H9 (cell line): Measurements from ENCODE around the gene PRH2. TPM values are rescaled to one million over a fixed set of nuclear protein-coding genes. Genes with fewer than 3 reads are reported as not detected.

Experiments
- DNase-seq: peaks from one replicate; pipeline ENCODE4 v3.0.0-alpha.2; 2017
- H2AFZ ChIP-seq: one replicate; pipeline ENCODE4 v1.6.1; 2013; ENCODE audit warnings: mild to moderate bottlenecking, low read length, control low read depth, moderate library complexity
- H2AK5ac ChIP-seq: 2 replicates; pipeline ENCODE4 v1.6.1; 2013; ENCODE audit warnings: low read length, control low read depth, mixed read lengths; ENCODE audit not compliant: insufficient read length
- H2BK120ac ChIP-seq: one replicate; pipeline ENCODE4 v1.6.1; 2013; ENCODE audit warnings: low read depth, mild to moderate bottlenecking, low read length, control low read depth, inconsistent platforms; ENCODE audit not compliant: poor library complexity, severe bottlenecking
- H2BK12ac ChIP-seq: 2 replicates; pipeline ENCODE4 v1.6.1; 2013; ENCODE audit warnings: low read length, control low read depth, mixed read lengths, low read depth; ENCODE audit not compliant: insufficient read length
- H2BK15ac ChIP-seq: 2 replicates; pipeline ENCODE4 v1.6.1; 2013; ENCODE audit warnings: low read depth, low read length, control low read depth
- H2BK20ac ChIP-seq: one replicate; pipeline ENCODE4 v1.6.1; 2013; ENCODE audit warnings: low read depth, mild to moderate bottlenecking, low read length, control low read depth, inconsistent platforms; ENCODE audit not compliant: poor library complexity, severe bottlenecking
- H2BK5ac ChIP-seq: 2 replicates; pipeline ENCODE4 v1.6.1; 2013; ENCODE audit warnings: low read length, control low read depth, mixed read lengths; ENCODE audit not compliant: insufficient read length
- H3K14ac ChIP-seq: 2 replicates; pipeline ENCODE4 v1.6.1; 2013; ENCODE audit warnings: low read length, control low read depth; ENCODE audit not compliant: insufficient read depth
- H3K18ac ChIP-seq: 2 replicates; pipeline ENCODE4 v1.6.1; 2013; ENCODE audit warnings: low read depth, mild to moderate bottlenecking, mixed read lengths, low read length, control low read depth; ENCODE audit not compliant: insufficient read length
- H3K23ac ChIP-seq: 2 replicates; pipeline ENCODE4 v1.6.1; 2013; ENCODE audit warnings: low read length, control low read depth, mixed read lengths, low read depth; ENCODE audit not compliant: insufficient read length
- H3K23me2 ChIP-seq: 2 replicates; pipeline ENCODE4 v1.6.1; 2013; ENCODE audit warnings: low read depth, mild to moderate bottlenecking, mixed read lengths, low read length, control low read depth; ENCODE audit not compliant: insufficient read length, poor library complexity, severe bottlenecking
- H3K27ac ChIP-seq: 2 replicates; pipeline ENCODE4 v1.5.1; 2013; ENCODE audit warnings: low read length, control low read depth, mixed read lengths, low read depth; ENCODE audit not compliant: insufficient read length
- H3K27me3 ChIP-seq: 2 replicates; pipeline ENCODE4 v1.6.1; 2013; ENCODE audit warnings: low read length, control low read depth, inconsistent platforms; ENCODE audit not compliant: insufficient read depth
- H3K4ac ChIP-seq: 2 replicates; pipeline ENCODE4 v1.6.1; 2013; ENCODE audit warnings: low read depth, mild to moderate bottlenecking, control low read depth, inconsistent platforms, low read length, moderate library complexity
- H3K4me1 ChIP-seq: 2 replicates; pipeline ENCODE4 v1.6.1; 2013; ENCODE audit warnings: low read length, control low read depth, inconsistent platforms; ENCODE audit not compliant: insufficient read depth
- H3K4me2 ChIP-seq: 2 replicates; pipeline ENCODE4 v1.6.1; 2013; ENCODE audit warnings: low read length, control low read depth, mixed read lengths; ENCODE audit not compliant: insufficient read length, insufficient read depth
- H3K56ac ChIP-seq: 2 replicates; pipeline ENCODE4 v1.6.1; 2013; ENCODE audit warnings: low read depth, mild to moderate bottlenecking, mixed read lengths, low read length, control low read depth; ENCODE audit not compliant: insufficient read length
- H3K79me1 ChIP-seq: 2 replicates; pipeline ENCODE4 v1.6.1; 2013; ENCODE audit warnings: low read depth, mild to moderate bottlenecking, moderate library complexity, low read length, control low read depth, inconsistent platforms; ENCODE audit not compliant: insufficient read depth, poor library complexity, severe bottlenecking
- H3K79me2 ChIP-seq: 2 replicates; pipeline ENCODE4 v1.6.1; 2013; ENCODE audit warnings: low read length, control low read depth, inconsistent platforms; ENCODE audit not compliant: insufficient read depth
- H3K9ac ChIP-seq: 2 replicates; pipeline ENCODE4 v1.6.1; 2013; ENCODE audit warnings: low read length, control low read depth, mixed read lengths; ENCODE audit not compliant: insufficient read length; ENCODE audit errors: extremely low read depth
- H3K9me3 ChIP-seq: one replicate; pipeline ENCODE4 v1.6.1; 2013; ENCODE audit warnings: low read depth, low read length, inconsistent platforms; ENCODE audit not compliant: control insufficient read depth
- H3T11ph ChIP-seq: one replicate; pipeline ENCODE4 v1.6.1; 2013; ENCODE audit warnings: mild to moderate bottlenecking, low read length, control low read depth, inconsistent platforms
- H4K20me1 ChIP-seq: one replicate; pipeline ENCODE4 v1.6.1; 2013; ENCODE audit not compliant: control insufficient read depth, insufficient read length, insufficient read depth
- H4K5ac ChIP-seq: 2 replicates; pipeline ENCODE4 v1.6.1; 2013; ENCODE audit warnings: low read depth, mild to moderate bottlenecking, mixed read lengths, low read length, control low read depth; ENCODE audit not compliant: insufficient read length
- H4K8ac ChIP-seq: replicated peaks from 2 replicates; pipeline ENCODE4 v1.6.1; 2013; ENCODE audit warnings: low read length, control low read depth, mixed read lengths, low read depth; ENCODE audit not compliant: insufficient read length
- H4K91ac ChIP-seq: 2 replicates; pipeline ENCODE4 v1.6.1; 2013; ENCODE audit warnings: low read depth, mild to moderate bottlenecking, moderate library complexity, mixed read lengths, low read length, control low read depth; ENCODE audit not compliant: insufficient read length
- H3K27ac Mint-ChIP-seq, 3 experiments: 2 replicates in 2 of 3; 3 replicates in 1 of 3; pipeline ENCODE4 v1.8.0; 2020 to 2021; ENCODE audit warnings: mixed read lengths in 3 of 3, mild to moderate bottlenecking in 1 of 3, moderate library complexity in 1 of 3
- H3K27me3 Mint-ChIP-seq: 2 replicates; pipeline ENCODE4 v1.8.0; 2021; ENCODE audit warnings: low read depth, mild to moderate bottlenecking, moderate library complexity, mixed read lengths
- H3K36me3 Mint-ChIP-seq, 3 experiments: 2 replicates in 2 of 3; 3 replicates in 1 of 3; pipeline ENCODE4 v1.8.0; 2020 to 2021; ENCODE audit warnings: low read depth in 3 of 3, mixed read lengths in 3 of 3; ENCODE audit not compliant: insufficient read depth in 1 of 3
- H3K4me1 Mint-ChIP-seq, 2 experiments: 2 replicates each; pipeline ENCODE4 v1.8.0; 2020; ENCODE audit warnings: mixed read lengths in 2 of 2
- H3K4me3 Mint-ChIP-seq, 2 experiments: 2 replicates in 1 of 2; 3 replicates in 1 of 2; pipeline ENCODE4 v1.8.0; 2020 to 2021; ENCODE audit warnings: mild to moderate bottlenecking in 2 of 2, mixed read lengths in 2 of 2, moderate library complexity in 1 of 2
- H3K9me3 Mint-ChIP-seq, 2 experiments: 2 replicates in 1 of 2; 3 replicates in 1 of 2; pipeline ENCODE4 v1.8.0; 2020; ENCODE audit warnings: mild to moderate bottlenecking in 2 of 2, mixed read lengths in 2 of 2, moderate library complexity in 1 of 2
- WGBS: extraction: QIAGEN DNeasy Blood & Tissue Kit; methylation state at CpG from one replicate; pipeline ENCODE4 v1.1.7; 2013; ENCODE audit warnings: missing lambda C conversion rate, low lambda C conversion rate, mixed read lengths; ENCODE audit not compliant: insufficient read length; ENCODE audit errors: extremely low coverage; 5-methylcytosine and 5-hydroxymethylcytosine counted together
- total RNA-seq: library from RNA; stranded (reverse); gene quantifications from 2 replicates; pipeline ENCODE4 v1.2.1, GENCODE V29; 2021
- TF ChIP-seq, protein P1 (sequence below): fragments of 200-600 bp; sonication (generic); conservative IDR thresholded peaks from 3 replicates; pipeline ENCODE4 v1.8.0; 2021; ENCODE audit warnings: antibody characterized with exemption, mild to moderate bottlenecking

The PRH2 gene
- total RNA-seq, 1 experiment from 2014 or later: not detected

DNA sequence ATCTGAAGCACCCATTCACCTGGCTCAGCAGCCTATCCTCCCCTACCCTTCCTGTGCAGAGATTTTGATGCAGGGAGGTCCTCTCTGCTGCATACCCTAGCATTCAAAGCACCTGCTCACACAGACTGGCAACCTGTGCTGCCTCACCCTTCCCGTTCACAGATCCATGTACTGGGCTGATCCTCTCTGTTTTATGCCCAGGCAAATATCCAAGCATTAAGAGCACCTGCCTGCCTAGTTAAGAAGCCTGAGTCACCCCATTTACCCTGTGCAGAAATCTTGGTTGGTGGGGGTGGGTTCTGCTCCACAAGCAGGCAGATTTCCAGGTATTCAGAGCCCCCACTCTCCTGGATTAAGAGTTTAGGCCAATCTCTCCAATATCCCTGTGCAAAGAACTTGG, 28.1 kb upstream of the PRH2 start:
- TF ChIP-seq, protein P1, sequence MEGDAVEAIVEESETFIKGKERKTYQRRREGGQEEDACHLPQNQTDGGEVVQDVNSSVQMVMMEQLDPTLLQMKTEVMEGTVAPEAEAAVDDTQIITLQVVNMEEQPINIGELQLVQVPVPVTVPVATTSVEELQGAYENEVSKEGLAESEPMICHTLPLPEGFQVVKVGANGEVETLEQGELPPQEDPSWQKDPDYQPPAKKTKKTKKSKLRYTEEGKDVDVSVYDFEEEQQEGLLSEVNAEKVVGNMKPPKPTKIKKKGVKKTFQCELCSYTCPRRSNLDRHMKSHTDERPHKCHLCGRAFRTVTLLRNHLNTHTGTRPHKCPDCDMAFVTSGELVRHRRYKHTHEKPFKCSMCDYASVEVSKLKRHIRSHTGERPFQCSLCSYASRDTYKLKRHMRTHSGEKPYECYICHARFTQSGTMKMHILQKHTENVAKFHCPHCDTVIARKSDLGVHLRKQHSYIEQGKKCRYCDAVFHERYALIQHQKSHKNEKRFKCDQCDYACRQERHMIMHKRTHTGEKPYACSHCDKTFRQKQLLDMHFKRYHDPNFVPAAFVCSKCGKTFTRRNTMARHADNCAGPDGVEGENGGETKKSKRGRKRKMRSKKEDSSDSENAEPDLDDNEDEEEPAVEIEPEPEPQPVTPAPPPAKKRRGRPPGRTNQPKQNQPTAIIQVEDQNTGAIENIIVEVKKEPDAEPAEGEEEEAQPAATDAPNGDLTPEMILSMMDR: no peak
- H3K18ac ChIP-seq: no peak overlapping the region
- H2BK12ac ChIP-seq: no peak overlapping the region
- no peaks in the 10 kb centered on the region for H3K4me1 ChIP-seq
- no peaks in the 10 kb centered on the region for H3K27me3 ChIP-seq
- no peak overlapping the region for H3K56ac ChIP-seq
- no peak overlapping the region for H3K14ac ChIP-seq
- H3K9me3 Mint-ChIP-seq: peaks cover 17 to 30% of the 10 kb centered on the region in 2 experiments
- H3T11ph ChIP-seq: no peak overlapping the region
- H2BK20ac ChIP-seq: no peak overlapping the region
- no peak overlapping the region for H4K91ac ChIP-seq
- H3K23ac ChIP-seq: no peak overlapping the region
- no peak overlapping the region for H4K8ac ChIP-seq
- WGBS: no CpG with 5 or more reads among the region's 1 CpG
- no peaks in the 10 kb centered on the region for H3K9me3 ChIP-seq
- no peak overlapping the region for H3K4me2 ChIP-seq
- H3K27ac ChIP-seq: no peak overlapping the region
- no peaks in the 10 kb centered on the region for H3K79me1 ChIP-seq
- H2AK5ac ChIP-seq: no peak overlapping the region
- H3K27me3 Mint-ChIP-seq: peaks cover 2% of the 10 kb centered on the region; the same call in 1 of the 2 replicates
- H3K36me3 Mint-ChIP-seq: peaks cover 13 to 20% (median 14%) of the 10 kb centered on the region in 3 experiments
- H2BK120ac ChIP-seq: no peak overlapping the region
- no peak overlapping the region for H2BK5ac ChIP-seq
- no peak overlapping the region for H3K4me3 Mint-ChIP-seq
- no peak overlapping the region for H4K5ac ChIP-seq
- no peak overlapping the region for H3K9ac ChIP-seq
- no peak overlapping the region for H2BK15ac ChIP-seq
- no peak overlapping the region for H2AFZ ChIP-seq
- DNase-seq: no peak
- no peak overlapping the region for H3K4ac ChIP-seq
- no peaks in the 10 kb centered on the region for H3K23me2 ChIP-seq
- H3K27ac Mint-ChIP-seq: peak overlapping the region in 1 of 3 experiments; percentile 87; a peak in 1 of 7 replicates
- H3K79me2 ChIP-seq: no peaks in the 10 kb centered on the region
- no peaks in the 10 kb centered on the region for H3K4me1 Mint-ChIP-seq
- no peaks in the 10 kb centered on the region for H4K20me1 ChIP-seq
